ENCODE results near the gene PBLD.
"Not testable (repeated sequence)": the region's sequence is repeated elsewhere in the genome, so short reads cannot be mapped to it uniquely, and the experiment has no call there.

The PBLD gene

GRCh38 chr10:68330852-68331454, 1.8 kb downstream of the PBLD start:
- DNase-seq, result peak; percentile 24

- no peak for DNase-seq
Measured at GRCh38 chr10:68329506-68329861, 3.2 kb downstream of the PBLD start.

GRCh38 chr10:68327889-68328786, 4.6 kb downstream of the PBLD start:
- DNase-seq, result no peak

GRCh38 chr10:68324396-68324795, 8.3 kb downstream of the PBLD start:
- DNase-seq, result not testable (repeated sequence)

GRCh38 chr10:68318331-68319059, 14.2 kb downstream of the PBLD start:
- no peak for DNase-seq

DNA sequence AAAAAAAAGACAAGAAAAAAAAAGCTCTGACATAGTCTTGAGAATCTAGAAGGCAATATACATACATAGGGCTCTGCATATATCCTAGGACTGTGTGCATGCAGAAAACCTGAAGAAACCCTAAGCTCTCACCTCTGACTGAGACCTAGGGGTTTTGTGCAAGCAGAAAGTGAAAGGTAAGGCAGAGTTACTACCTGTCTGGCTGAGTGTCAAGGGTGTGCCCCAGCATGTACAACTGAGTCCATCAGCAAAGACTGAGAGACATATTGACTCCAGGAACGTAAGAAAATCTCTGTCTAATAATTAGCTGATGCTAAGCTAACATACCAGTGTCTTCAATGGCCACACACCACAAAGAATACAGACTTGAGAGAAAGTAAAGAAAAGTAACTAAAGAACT, 17.1 kb downstream of the PBLD start:
- no peak for DNase-seq

DNA sequence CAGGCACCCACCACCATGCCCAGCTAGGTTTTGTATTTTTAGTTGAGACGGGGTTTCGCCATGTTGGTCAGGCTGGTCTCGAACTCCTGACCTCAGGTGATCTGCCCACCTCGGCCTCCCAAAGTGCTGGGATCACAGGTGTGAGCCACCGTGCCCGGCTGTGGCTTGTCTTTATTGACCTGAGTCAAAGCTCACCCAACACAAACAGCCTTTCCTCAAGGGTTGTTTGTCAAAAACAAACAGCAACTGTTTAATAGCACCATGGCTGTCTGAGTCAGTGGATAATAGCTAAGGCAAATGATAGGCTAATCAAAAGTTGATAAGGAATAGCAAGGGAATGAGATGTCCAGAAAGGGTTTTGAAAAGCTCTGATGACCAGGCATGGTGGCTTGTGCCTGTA, 17.8 kb downstream of the PBLD start:
- DNase-seq, result not testable (repeated sequence)

- no peak for DNase-seq
Measured at GRCh38 chr10:68310531-68310930, 22.2 kb downstream of the PBLD start.

GRCh38 chr10:68305854-68306253, 26.9 kb downstream of the PBLD start:
- DNase-seq, result no peak

DNA sequence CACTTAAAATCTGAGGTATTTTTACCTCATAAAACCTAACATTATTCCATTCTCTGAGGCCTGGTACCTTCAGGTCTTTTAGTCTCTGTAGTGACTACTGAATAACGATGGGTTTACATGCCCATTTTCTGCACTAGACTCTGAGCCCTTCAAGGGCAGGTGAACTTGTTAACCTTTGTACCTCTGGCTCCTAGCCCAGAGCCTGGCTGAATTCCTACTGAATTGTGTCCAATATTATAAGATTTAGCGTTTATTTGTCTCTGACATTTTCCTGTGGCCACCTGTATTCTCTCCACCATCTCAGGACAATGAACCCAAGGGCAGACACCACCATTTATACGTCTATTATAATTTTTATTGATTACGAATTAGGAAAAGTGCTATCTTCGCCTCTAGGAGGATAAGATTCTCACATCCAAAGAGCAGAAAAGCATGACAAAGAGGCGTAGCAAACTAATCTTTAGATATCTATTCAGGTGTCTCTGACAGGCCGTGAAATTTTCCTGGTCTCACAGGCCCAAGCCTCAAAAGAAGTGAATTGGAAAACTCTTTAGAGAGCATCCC, 28.8 kb downstream of the PBLD start:
- no peak for DNase-seq

DNA sequence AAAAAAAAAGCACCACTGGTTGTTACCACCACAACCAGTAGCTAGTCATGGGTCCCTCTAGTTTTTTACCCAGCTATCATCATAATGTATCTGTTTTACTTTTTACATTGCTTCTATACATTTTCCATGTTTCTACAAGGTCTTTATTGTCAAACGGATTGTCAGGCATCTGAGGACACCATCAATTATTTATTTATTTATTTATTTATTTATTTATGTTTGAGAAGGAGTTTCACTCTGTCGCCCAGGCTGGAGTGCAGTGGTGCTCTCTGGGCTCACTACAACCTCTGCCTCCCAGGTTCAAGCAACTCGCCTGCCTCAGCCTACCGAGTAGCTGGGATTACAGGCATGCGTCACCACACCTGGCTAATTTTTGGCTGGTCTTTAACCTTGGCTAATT, 29.9 kb downstream of the PBLD start:
- no peak for DNase-seq

DNA sequence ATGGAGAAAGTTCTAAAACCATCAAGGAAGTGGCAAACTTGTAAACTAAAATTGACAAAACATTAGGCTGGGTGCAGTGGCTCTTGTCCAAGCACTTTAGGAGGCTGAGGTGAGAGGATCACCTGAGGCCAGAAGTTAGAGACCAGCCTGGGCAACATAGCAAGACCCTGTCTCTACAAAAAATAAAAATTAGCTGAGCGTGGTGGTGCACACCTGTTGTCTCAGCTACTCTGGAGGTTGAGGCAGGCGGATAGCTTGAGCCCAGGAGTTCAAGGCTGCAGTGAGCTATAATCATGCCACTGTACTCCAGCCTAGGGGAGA, 30.3 kb downstream of the PBLD start:
- no peak for DNase-seq

DNA sequence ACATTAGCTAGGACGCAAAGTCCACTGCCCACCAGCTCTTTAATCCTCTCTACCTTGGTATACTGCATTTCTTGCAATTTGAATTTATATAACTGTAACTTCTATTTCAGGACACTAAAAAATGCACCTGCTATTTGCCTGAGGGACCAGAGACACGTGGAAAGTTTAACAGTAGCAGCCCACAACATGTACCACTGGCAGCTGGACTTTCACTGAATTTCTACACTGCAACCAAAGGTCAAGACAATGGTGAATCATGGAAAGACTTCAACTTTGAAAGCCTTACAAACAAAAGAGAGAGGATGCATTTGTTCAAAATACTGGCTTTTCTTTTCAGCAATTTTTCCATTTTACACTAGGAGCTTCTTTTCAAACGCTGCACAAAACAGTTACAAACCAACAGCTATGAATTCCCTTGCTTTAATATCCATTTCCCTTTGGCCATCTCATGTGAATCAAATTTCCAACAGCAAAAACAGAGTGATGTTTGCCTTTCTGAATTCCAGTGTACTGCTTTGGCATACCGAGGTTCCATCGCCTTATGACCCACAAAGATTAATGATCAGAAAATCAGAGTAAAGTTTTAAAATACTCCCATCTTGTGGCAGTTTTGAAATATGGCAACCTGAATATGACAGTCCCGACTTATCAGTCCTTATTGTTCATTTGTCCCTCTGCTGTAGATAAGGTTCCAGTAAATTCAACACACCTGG, 30.8 kb downstream of the PBLD start:
- no peak for DNase-seq

- DNase-seq, result no peak
Measured at GRCh38 chr10:68301301-68301700, 31.4 kb downstream of the PBLD start.

DNA sequence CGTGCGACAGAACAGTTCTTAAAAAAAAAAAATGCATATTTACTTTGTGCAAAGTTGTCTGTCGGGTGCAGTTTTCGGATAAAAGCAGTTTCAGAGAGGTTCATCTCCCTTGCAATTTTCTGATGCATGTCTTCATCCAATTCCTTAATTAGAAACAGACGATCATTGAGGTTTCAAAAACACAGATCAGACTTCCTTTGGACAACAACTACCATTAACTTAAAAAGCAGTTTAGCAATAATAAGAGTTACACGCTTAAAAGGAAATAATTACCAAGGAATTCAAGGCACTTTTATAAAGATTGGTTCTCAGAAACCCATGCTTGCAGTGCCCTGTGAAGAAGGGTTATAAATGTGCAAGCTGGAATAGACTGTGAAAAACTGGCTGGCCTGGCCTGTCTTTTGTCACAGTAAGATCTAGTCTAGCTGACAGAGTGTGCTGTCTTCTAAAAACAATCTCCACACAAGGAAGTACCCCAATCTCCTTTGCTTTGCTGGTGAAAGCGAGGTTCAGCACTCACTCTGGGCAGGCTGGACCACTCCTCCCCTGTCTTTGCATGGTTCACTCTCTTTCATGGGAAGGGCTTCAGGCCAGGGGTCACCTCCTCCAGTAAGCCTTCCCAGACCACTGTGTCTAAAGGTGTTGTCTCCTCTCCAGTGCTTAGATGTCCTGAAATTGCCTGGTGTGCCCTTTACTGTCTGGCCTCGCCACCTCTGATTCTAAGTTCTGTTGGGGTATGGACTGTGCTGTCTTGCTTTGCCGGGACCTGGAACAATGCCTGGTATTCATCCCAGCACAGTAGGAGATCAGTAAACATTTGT, 35.7 kb downstream of the PBLD start:
- DNase-seq, result no peak

GRCh38 chr10:68290736-68291135, 42.0 kb downstream of the PBLD start:
- no peak for DNase-seq

DNA sequence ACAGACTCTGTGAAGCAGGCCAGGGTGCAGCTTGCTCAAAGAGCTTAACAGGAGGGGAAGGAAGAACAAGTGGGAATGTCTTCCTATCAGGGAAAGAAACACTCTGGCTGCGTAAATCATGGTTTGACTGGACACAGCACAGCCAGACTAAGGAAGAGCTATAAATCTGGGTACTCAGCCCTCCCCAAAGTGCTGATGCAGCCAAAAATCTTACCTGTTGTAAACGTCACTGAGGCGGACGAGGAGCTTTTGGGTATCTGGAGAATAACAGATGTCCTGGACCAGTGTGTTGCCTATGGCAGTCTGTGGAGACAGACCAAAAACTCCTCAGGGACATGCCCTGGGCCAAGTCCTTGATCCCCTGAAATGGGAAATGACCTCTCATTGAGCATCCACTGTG, 44.0 kb downstream of the PBLD start:
- no peak for DNase-seq

DNA sequence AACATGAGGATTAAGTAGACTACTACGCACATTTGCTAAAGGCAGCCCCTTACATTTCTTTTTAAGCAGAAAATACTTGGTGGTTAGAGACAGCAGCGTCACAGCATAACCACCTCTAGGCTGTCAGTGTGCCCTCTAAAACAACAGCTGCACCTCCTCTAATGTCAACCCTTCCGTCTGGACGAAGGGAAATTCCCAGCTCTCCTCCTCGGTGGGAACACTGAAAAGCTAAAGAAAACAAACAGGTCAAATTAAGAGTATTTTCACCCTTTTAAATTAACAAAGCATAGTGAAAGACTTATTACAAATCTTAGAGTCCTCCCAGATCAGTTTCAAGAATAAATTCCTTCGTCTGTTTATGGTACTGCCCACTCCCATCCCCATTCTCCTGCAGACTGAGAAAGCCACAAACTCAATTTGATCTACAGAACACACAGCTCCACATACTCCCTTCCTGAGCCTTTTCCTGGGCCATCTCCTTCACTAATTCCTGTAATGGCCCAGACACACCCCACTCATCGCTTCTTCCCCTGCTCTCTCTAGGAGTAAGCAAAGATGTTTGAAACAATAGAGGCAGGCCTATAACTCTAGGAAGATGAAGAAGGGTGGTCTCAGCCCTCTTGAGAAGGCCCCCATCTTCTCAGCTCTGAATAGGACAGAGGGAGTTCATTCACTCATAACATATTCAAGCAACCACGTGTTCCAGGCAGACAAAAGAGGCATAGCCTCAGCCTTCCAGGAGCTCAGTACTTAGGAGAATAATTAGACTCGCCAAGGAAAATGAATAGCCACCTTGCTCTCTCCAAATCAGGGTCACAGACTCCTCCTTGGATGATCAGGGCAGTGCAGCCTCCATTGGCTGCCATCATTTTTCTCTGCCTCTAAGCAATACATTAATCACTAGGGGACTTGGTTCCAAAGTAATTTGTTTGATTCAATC, 48.4 kb downstream of the PBLD start:
- no peak for DNase-seq

DNA sequence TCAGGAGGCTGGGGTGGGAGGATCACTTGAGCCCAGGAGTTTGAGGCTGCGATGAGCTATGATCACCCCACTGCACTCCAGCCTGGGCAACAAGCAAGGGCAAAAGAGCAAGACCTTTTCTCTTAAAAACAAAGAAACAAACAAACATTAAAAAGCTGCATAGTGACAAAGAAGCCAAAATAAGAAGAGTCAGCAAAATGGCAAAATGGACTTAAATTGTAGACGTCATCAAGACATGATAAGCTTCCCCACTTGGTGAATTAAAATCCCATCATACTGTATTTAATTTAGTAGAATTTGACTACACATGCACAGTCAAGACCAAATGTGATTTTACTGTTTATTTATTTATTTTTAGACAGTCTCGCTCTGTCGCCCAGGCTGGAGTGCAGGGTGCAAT, 52.0 kb downstream of the PBLD start:
- no peak for DNase-seq

- not testable (repeated sequence) for DNase-seq
Measured at GRCh38 chr10:68278906-68279753, 53.6 kb downstream of the PBLD start.
